ENCODE measurements around the gene PGM2. TPM values are rescaled to one million over a fixed set of nuclear protein-coding genes. Genes with fewer than 3 reads are reported as not detected.

The PGM2 gene
- polyA plus RNA-seq, 1 experiment = 17.0 TPM

- TF ChIP-seq, protein P1, sequence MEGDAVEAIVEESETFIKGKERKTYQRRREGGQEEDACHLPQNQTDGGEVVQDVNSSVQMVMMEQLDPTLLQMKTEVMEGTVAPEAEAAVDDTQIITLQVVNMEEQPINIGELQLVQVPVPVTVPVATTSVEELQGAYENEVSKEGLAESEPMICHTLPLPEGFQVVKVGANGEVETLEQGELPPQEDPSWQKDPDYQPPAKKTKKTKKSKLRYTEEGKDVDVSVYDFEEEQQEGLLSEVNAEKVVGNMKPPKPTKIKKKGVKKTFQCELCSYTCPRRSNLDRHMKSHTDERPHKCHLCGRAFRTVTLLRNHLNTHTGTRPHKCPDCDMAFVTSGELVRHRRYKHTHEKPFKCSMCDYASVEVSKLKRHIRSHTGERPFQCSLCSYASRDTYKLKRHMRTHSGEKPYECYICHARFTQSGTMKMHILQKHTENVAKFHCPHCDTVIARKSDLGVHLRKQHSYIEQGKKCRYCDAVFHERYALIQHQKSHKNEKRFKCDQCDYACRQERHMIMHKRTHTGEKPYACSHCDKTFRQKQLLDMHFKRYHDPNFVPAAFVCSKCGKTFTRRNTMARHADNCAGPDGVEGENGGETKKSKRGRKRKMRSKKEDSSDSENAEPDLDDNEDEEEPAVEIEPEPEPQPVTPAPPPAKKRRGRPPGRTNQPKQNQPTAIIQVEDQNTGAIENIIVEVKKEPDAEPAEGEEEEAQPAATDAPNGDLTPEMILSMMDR (IDR thresholded peaks at IDR 0.05; ENCODE audit: insufficient read depth, low read depth, low read length) = peak; percentile 60
- 0 out of 2 replicates have a peak, but pooled peaks cover 1% of the 10 kb centered on the region for H3K27me3 ChIP-seq (ENCODE audit: control insufficient read depth, insufficient read depth, low read length)
- no peaks in the 10 kb centered on the region for H3K36me3 ChIP-seq (ENCODE audit: control insufficient read depth, insufficient read depth, low read length)
- H3K4me3 ChIP-seq (ENCODE audit: low read depth, low read length) = no peak overlapping the region
- DNase-seq (ENCODE audit: low read depth) = peak; percentile 20
- ChIA-PET POLR2A (no interaction called here), CTCF (interaction anchor here (0.6 to 5.8 kb wide), 11 partner anchors 15 to 252 kb away, joined by 3 to 39 read pairs (median 3); no protein-coding TSS in a partner anchor)
These were observed 23.0 kb upstream of the PGM2 start for GRCh38 chr4:37803348-37803973.

GRCh38 chr4:37805091-37805490 lies 21.4 kb upstream of the PGM2 start:
- ChIA-PET POLR2A (no interaction called here), CTCF (interaction anchor here (1.6 to 5.8 kb wide), 4 partner anchors 14 to 230 kb away, joined by 4 to 39 read pairs (median 16); no protein-coding TSS in a partner anchor)
- Histone ChIP-seq H3K4me3 (ENCODE audit: low read depth, low read length) (no peak overlapping the region), H3K36me3 (ENCODE audit: control insufficient read depth, insufficient read depth, low read length) (no peaks in the 10 kb centered on the region), H3K27me3 (ENCODE audit: control insufficient read depth, insufficient read depth, low read length) (no peaks in the 10 kb centered on the region)
- DNase-seq (ENCODE audit: low read depth) = no peak
- TF ChIP-seq, protein P1 (IDR thresholded peaks at IDR 0.05; ENCODE audit: insufficient read depth, low read depth, low read length) = no peak

DNA sequence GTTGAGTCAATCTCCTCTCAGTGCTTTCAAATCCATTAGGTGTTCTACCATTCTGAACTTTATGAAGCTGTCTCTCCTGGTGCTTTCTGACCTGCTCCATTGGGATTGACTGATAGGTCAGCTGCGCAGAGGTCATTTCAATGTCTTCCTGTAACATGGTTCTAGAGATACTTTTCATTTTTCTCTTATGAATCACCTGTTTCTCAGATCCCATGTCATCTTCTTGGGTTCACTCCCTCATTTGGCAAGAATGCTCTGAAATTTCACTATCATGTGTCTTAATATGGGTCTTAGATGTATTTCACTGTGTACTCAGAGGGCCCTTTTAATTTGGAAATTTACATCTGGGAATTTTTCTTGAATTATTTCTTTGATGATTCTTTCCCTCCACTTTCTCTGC lies 13.8 kb upstream of the PGM2 start:
- ChIA-PET POLR2A (no interaction called here), CTCF (interaction anchor here (1.1 kb wide), 1 partner anchor 13 kb away, joined by 4 read pairs; the partner anchor contains the start of gene PGM2)
- Histone ChIP-seq H3K27me3 (ENCODE audit: control insufficient read depth, insufficient read depth, low read length) (no peaks in the 10 kb centered on the region), H3K4me3 (ENCODE audit: low read depth, low read length) (no peak overlapping the region), H3K36me3 (ENCODE audit: control insufficient read depth, insufficient read depth, low read length) (no peaks in the 10 kb centered on the region)
- DNase-seq (ENCODE audit: low read depth) = peak; percentile 19
- TF ChIP-seq, protein P1 (IDR thresholded peaks at IDR 0.05; ENCODE audit: insufficient read depth, low read depth, low read length) = no peak

GRCh38 chr4:37815591-37815990 lies 10.9 kb upstream of the PGM2 start:
- DNase-seq (ENCODE audit: low read depth) = no peak
- Histone ChIP-seq H3K4me3 (ENCODE audit: low read depth, low read length) (no peak overlapping the region), H3K36me3 (ENCODE audit: control insufficient read depth, insufficient read depth, low read length) (no peaks in the 10 kb centered on the region), H3K27me3 (ENCODE audit: control insufficient read depth, insufficient read depth, low read length) (no peaks in the 10 kb centered on the region)
- ChIA-PET POLR2A (no interaction called here), CTCF (no interaction called here)
- TF ChIP-seq, protein P1 (IDR thresholded peaks at IDR 0.05; ENCODE audit: insufficient read depth, low read depth, low read length) = no peak

DNA sequence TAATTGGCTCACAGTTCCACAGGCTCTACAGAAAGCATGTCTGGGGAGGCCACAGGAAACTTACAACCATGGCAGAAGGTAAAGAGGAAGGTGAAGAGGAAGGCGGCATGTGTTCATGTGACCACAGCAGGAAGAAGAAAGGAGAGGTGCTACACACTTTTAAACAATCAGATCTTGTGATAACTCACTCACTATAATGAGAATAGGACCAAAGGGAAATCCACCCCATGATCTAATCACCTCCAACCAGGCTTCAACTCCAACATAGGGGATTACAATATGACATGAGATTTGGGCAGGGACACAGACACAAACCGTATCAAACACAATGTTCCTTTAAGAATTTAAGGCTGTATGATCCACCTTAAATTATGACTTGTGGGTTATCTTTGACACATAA lies 10.5 kb upstream of the PGM2 start:
- TF ChIP-seq, protein P1 (IDR thresholded peaks at IDR 0.05; ENCODE audit: insufficient read depth, low read depth, low read length) = no peak
- Histone ChIP-seq H3K27me3 (ENCODE audit: control insufficient read depth, insufficient read depth, low read length) (no peaks in the 10 kb centered on the region), H3K4me3 (ENCODE audit: low read depth, low read length) (no peak overlapping the region), H3K36me3 (ENCODE audit: control insufficient read depth, insufficient read depth, low read length) (no peaks in the 10 kb centered on the region)
- ChIA-PET CTCF (no interaction called here), POLR2A (no interaction called here)
- no peak for DNase-seq (ENCODE audit: low read depth)
